Effector CD8-positive, alpha-beta T cell (primary cell): ENCODE results near the gene C1D.
"Not testable (repeated sequence)": the region's sequence is repeated elsewhere in the genome, so short reads cannot be mapped to it uniquely, and the experiment has no call there.

Experiments used
- DNase-seq: peaks from one replicate; lab custom pipeline; 2025; lab: John Stamatoyannopoulos, UW
- total RNA-seq, 4 experiments: gene quantifications; one replicate each; lab custom pipeline; 2026; lab: John Stamatoyannopoulos, UW

The C1D gene
- total RNA-seq, result 13.8 to 21.5 (median 15.9) reads per million in 4 experiments

GRCh38 chr2:68062680-68063387, at the start of gene C1D:
C1D (minus strand) TSS chr2:68063004; CDS start chr2:68047310, 15,694 bp downstream.
- DNase-seq, result peak; percentile 88

- DNase-seq, result no peak
These were observed 47.3 kb upstream of the C1D start for GRCh38 chr2:68110102-68110501.

- no peak for DNase-seq
These were observed 45.3 kb upstream of the C1D start for GRCh38 chr2:68108120-68108519.

GRCh38 chr2:68107475-68107874, 44.7 kb upstream of the C1D start:
- no peak for DNase-seq

GRCh38 chr2:68104111-68104835, 41.5 kb upstream of the C1D start:
- no peak for DNase-seq

- no peak for DNase-seq
These were observed 40.9 kb upstream of the C1D start for GRCh38 chr2:68103709-68104055.

- no peak for DNase-seq
These were observed 40.4 kb upstream of the C1D start for GRCh38 chr2:68103030-68103708.

GRCh38 chr2:68100189-68100588, 37.4 kb upstream of the C1D start:
- DNase-seq, result no peak

- DNase-seq, result no peak
These were observed 36.5 kb upstream of the C1D start for GRCh38 chr2:68099260-68099659.

GRCh38 chr2:68098291-68098797, 35.5 kb upstream of the C1D start:
- DNase-seq, result no peak

- DNase-seq, result no peak
These were observed 31.3 kb upstream of the C1D start for GRCh38 chr2:68094111-68094510.

- DNase-seq, result no peak
These were observed 30.8 kb upstream of the C1D start for GRCh38 chr2:68093634-68094033.

GRCh38 chr2:68091439-68092034, 28.7 kb upstream of the C1D start:
- no peak for DNase-seq

GRCh38 chr2:68089961-68090360, 27.2 kb upstream of the C1D start:
- no peak for DNase-seq

- DNase-seq, result no peak
These were observed 26.1 kb upstream of the C1D start for GRCh38 chr2:68088940-68089339.

GRCh38 chr2:68086166-68086565, 23.4 kb upstream of the C1D start:
- DNase-seq, result no peak

GRCh38 chr2:68083346-68083745, 20.5 kb upstream of the C1D start:
- DNase-seq, result no peak

GRCh38 chr2:68074050-68074449, 11.2 kb upstream of the C1D start:
- no peak for DNase-seq

- not testable (repeated sequence) for DNase-seq
These were observed 1.2 kb upstream of the C1D start for GRCh38 chr2:68063797-68064646.

GRCh38 chr2:68060652-68061051, 2.2 kb downstream of the C1D start:
- DNase-seq, result no peak

- DNase-seq, result no peak
These were observed 2.8 kb downstream of the C1D start for GRCh38 chr2:68059784-68060525.
